Caki2 (cell line): ENCODE measurements around the gene DOCK1. TPM values are rescaled to one million over a fixed set of nuclear protein-coding genes. Genes with fewer than 3 reads are reported as not detected.

Source experiments
- DNase-seq: peaks from one replicate; pipeline ENCODE4 v3.0.0-alpha.2; 2015; ENCODE audit warnings: low read depth
- in situ Hi-C: cut with HindIII; loops from 2 replicates; pipeline ENCODE4 v1.10.0; 2016; ENCODE audit warnings: low sequenced_read_pairs, low pct_unique_long_range_greater_than_20kb, mixed read lengths
- total RNA-seq: library from RNA; depleted of rRNA; stranded (reverse); fragments of >200 nt; shearing (Covaris generic); gene quantifications from 2 replicates; pipeline ENCODE4 v1.2.3, GENCODE V29; 2014; ENCODE audit warnings: low replicate concordance

DOCK1 gene
- total RNA-seq, 1 experiment from 2014 or later = 17.1 TPM

DNA sequence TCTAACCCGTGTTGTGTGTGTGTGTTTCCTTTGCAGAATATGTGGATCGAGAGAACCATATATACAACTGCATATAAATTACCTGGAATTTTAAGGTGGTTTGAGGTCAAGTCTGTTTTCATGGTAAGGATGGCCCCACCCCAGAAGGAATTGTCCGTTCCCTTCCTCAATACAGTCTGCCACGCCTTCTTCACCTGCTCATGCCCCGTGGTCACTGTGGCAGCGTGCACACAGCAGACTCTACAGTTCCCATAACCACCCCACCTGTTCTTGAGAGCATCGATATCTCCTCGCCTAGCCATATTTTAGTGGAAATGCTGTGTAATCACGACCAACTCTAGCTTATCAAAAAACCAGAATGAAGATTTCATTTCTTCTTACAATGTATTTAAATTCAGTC is 509.9 kb downstream of the DOCK1 start:
- in situ Hi-C loops = no loop called here
- no peak for DNase-seq

- no peak for DNase-seq
- in situ Hi-C loops = no loop called here
Observed at GRCh38 chr10:127415901-127416581, 510.8 kb downstream of the DOCK1 start.

DNA sequence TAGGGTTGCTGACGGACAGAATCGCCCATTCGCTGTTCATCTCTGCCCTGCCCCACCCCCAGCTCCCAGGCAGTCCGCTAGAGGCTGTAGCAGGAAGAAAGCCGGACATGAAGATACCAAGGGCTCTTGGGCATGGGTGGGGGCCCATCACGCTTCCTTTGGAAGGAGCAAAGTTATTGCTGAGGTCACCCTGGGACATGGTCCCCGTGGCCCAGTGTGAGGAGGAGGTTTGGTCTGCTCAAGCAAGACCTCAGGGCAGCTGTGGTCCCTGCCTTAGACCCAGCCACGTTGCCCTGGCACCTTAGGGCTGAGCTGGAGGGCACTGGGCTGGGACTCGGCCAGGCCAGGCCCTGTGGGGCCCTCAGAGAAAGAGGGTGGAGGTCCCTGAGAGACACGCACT is 511.8 kb downstream of the DOCK1 start:
- in situ Hi-C loops = no loop called here

DNA sequence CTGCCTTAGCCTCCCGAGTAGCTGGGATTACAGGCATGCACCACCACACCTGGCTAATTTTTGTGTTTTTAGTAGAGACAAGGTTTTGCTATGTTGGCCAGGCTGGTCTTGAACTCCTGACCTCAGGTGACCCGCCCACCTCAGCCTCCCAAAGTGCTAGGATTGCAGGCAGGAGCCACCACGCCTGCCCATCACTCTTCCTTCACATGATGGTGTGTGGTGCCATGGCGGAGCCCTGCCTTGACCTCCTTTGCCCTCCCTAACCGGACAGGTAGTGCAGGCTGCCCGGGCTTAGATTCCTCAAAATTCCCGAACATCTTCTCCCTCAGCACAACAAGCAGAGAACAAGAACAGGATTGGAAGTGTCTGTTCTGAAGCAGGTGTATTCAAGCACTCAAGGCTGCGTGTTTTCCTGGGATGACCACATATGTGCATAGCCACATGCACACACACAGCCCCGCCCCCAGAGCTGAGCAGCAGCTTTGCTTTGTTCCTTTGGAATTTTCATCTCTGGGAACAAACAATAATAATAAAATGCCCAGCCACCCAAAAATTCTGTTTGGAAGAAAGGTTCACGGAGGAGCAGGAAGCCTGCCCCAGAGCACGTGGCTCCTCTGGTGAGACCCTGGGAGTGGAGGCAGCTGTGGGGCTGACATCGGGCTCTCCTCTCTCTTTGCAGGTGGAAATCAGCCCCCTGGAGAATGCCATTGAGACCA is 512.6 kb downstream of the DOCK1 start:
- no peak for DNase-seq
- in situ Hi-C loops = no loop called here

More for the DNA sequence above, 511.8 kb downstream of the DOCK1 start:
- DNase-seq = no peak

DNA sequence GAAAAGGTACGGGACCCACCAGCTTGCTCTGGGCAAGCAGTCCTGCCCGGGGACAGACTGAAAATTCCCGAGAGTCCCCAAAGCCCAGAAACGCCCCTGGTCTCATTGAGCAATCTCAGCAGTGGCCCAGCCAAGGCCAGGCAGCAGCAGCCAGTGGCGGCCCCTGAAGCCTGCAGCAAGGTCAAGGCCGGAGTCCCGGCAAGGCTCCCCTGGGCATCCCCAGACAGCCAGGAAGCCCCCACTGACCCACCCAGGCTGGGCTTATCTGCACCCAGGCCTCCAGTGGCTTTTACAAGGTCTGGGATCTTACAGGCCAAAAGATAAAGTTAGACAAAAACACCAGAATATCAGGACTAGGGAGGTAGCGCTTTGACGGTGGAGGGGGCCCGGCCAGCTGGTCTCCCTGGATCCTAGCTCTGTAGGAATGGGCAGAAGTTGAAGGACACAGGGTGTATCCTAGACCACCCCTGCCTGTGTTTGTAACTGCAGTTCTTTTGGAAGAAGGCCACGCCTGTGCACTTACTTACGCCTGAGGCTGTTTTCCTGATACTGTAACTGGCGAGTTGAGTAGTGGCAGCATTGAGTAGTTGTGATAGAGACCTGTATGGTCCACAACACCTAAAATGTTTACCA is 513.4 kb downstream of the DOCK1 start:
- no peak for DNase-seq
- in situ Hi-C loops = no loop called here

GRCh38 chr10:127420138-127420684 is 515.0 kb downstream of the DOCK1 start:
- no peak for DNase-seq
- in situ Hi-C loops = no loop called here

DNA sequence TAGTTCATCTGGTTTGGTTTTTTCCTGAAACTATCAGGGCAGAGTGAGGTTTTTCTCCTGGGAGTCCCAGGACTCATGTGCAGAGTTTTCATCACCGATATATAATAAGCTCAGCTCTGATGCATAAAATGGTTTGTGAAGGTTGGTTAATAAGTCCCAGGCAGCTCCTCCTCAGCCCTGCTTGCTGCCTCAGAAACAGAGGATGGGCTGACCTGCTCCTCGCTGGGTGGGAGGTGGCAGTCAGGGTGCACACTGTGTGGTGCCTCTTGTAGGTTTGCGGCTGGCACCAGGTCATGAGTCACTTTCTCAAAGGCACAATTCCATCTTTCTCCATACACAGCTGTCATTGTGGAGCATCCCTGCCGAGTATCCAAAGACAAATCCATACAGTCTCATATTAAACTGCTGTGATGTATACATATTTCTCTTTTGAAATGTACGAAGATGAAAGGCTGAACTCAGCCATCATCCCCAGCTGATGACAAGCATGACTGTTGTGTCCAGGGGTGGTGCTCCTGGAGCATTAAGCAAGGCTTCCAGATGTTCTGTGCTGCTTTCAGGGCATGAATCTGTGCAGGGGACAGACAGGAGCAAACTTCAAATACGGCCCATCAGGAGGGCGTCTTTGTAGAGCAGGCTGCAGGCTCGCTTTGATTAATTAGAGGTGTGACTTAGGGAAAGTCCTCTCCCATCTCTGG is 518.1 kb downstream of the DOCK1 start:
- in situ Hi-C loops = no loop called here
- DNase-seq = no peak

GRCh38 chr10:127424594-127425264 is 519.5 kb downstream of the DOCK1 start:
- in situ Hi-C loops = no loop called here
- DNase-seq = no peak

GRCh38 chr10:127426746-127427145 is 521.5 kb downstream of the DOCK1 start:
- DNase-seq = no peak
- in situ Hi-C loops = no loop called here

GRCh38 chr10:127427926-127428325 is 522.7 kb downstream of the DOCK1 start:
- DNase-seq = no peak
- in situ Hi-C loops = no loop called here

DNA sequence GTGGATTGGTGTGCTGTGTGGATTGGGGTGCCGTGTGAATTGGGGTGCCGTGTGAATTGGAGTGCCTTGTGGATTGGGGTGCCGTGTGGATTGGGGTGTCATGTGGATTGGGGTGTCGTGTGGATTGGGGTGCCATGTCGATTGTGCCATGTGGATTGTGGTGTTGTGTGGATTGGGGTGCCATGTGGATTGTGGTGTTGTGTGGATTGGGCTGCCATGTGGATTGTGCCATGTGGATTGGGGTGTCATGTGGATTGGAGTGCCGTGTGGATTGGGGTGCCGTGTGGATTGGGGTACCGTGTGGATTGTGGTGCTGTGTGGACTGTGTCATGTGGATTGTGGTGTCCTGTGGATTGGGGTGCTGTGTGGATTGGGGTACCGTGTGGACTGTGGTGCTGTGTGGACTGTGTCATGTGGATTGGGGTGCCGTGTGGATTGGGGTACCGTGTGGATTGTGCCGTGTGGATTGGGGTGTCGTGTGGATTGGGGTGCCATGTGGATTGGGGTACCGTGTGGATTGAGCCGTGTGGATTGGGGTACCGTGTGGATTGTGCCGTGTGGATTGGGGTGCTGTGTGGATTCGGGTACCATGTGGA is 523.3 kb downstream of the DOCK1 start:
- DNase-seq = no peak
- in situ Hi-C loops = no loop called here

DNA sequence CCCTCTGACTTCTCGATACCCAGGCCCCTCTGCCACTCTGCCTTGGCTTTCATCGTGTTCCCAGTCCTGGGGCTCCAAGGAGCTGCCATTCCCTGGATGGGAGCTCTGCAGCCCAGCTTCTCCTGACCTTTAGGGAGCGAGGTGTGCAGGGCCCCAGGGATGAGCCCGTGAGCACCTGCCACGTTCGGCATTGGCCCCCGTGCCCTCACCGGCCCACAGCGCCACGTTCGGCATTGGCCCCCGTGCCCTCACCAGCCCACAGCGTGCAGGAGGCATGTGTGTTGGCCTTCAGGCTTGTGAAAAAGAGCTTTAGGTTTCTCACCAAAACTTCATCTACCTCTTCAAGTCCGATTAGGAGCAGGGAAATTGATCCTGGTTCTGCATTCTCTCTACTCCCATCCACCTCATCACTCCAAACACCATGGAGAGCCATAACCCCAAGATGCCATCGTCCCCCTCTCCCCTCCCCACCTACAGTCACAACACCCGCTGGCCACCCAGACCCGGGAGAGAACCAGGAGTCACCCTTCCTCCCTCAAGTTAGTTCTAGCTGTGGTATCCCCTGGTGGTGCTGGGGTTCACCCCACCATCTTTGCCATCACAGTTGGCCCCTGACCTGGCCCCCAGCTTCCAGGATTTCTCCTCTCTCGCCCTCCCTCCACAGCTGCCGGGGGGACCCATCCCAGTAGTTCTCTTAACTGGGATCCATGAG is 524.5 kb downstream of the DOCK1 start:
- DNase-seq = no peak
- in situ Hi-C loops = no loop called here

DNA sequence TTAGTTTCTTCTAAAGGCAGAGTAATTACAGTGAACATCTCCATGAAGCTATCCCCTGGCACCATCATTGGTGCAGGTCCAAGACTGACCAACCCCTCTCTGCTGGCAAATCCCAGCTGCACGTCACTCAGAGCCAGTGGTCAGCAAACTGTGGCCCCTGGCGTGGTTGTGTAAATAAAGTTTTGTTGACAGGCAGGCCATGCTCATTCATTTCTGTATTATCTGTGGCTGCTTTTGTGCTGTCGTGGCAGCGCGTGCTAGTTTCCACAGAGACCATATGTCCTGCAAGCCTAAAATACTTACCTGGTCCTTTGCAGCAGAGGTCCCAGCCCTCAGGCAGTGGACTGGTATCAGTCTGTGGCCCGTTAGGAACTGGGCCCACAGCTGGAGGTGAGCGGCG is 526.3 kb downstream of the DOCK1 start:
- no peak for DNase-seq
- in situ Hi-C loops = no loop called here

DNA sequence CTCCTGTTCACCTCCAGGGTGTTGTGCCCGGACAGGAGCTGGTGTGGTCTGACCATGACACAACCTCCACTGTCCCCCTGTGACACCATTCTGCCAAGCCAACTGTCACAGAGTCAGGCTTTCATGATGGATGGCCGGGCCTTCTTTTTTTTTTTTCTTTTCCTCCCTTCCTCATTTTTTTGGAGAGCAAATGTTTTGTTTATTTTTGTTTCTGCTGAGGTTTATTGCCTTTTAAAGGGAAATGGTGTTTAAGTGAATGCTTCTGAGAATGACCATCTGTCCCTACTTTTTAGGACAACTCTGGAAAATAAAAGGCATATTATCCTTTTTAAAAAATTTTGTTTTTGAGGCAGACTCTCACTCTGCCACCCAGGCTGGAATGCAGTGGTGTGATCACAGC is 528.8 kb downstream of the DOCK1 start:
- DNase-seq = peak; percentile 26
- in situ Hi-C loops = no loop called here

- in situ Hi-C loops = no loop called here
Observed at GRCh38 chr10:127435246-127435645, 530.0 kb downstream of the DOCK1 start.

GRCh38 chr10:127440371-127440770 is 535.1 kb downstream of the DOCK1 start:
- no peak for DNase-seq
- in situ Hi-C loops = no loop called here

More at GRCh38 chr10:127435246-127435645, 530.0 kb downstream of the DOCK1 start:
- no peak for DNase-seq
